Ishikawa (cell line): ENCODE measurements around the gene TMEM45A.

Experiments used
- CEBPB ChIP-seq: IDR thresholded peaks from 2 replicates; pipeline ENCODE4 v1.6.1; 2012
- CREB1 ChIP-seq: IDR thresholded peaks from 2 replicates; pipeline ENCODE4 v1.6.1; 2012; ENCODE audit warnings: low read depth
- EGR1 ChIP-seq: IDR thresholded peaks from 2 replicates; pipeline ENCODE4 v1.6.1; 2012
- EP300 ChIP-seq: IDR thresholded peaks from 2 replicates; pipeline ENCODE4 v1.6.1; 2012; ENCODE audit warnings: borderline replicate concordance
- FOXM1 ChIP-seq: IDR thresholded peaks from 2 replicates; pipeline ENCODE4 v1.6.1; 2012; ENCODE audit warnings: low read depth, borderline replicate concordance
- MAX ChIP-seq: IDR thresholded peaks from 2 replicates; pipeline ENCODE4 v1.6.1; 2012
- RAD21 ChIP-seq: IDR thresholded peaks from 2 replicates; pipeline ENCODE4 v1.6.1; 2012; ENCODE audit warnings: low read depth
- REST ChIP-seq: IDR thresholded peaks from 2 replicates; pipeline ENCODE4 v1.6.1; 2012; ENCODE audit warnings: low read depth, mild to moderate bottlenecking
- TAF1 ChIP-seq: IDR thresholded peaks from 2 replicates; pipeline ENCODE4 v1.6.1; 2012; ENCODE audit warnings: low read depth, mild to moderate bottlenecking
- TCF12 ChIP-seq: IDR thresholded peaks from 2 replicates; pipeline ENCODE4 v1.6.1; 2012; ENCODE audit warnings: low read depth
- TEAD4 ChIP-seq: IDR thresholded peaks from 2 replicates; pipeline ENCODE4 v1.6.1; 2012
- USF1 ChIP-seq: IDR thresholded peaks from 2 replicates; pipeline ENCODE4 v1.6.1; 2012
- YY1 ChIP-seq: IDR thresholded peaks from 2 replicates; pipeline ENCODE4 v1.6.1; 2012; ENCODE audit warnings: low read depth
- ZBTB7A ChIP-seq: IDR thresholded peaks from 2 replicates; pipeline ENCODE4 v1.6.1; 2012; ENCODE audit warnings: low read depth

GRCh38 chr3:100614941-100615340 is 122.5 kb downstream of the TMEM45A start:
- TF ChIP-seq FOXM1 = no peak
- TF ChIP-seq CEBPB = no peak
- no peak for TF ChIP-seq RAD21
- TF ChIP-seq TAF1 = no peak
- no peak for TF ChIP-seq REST
- TF ChIP-seq EGR1 = no peak
- TF ChIP-seq ZBTB7A = no peak
- TF ChIP-seq EP300 = no peak
- TF ChIP-seq TCF12 = no peak
- TF ChIP-seq MAX = no peak
- TF ChIP-seq USF1 = no peak
- no peak for TF ChIP-seq YY1
- no peak for TF ChIP-seq TEAD4
- no peak for TF ChIP-seq CREB1
